SKM-1 treated with dmso at 0.1 percent for 144 hours (cell line): Measurements from ENCODE around the gene DISC1.

Source experiments
- DNase-seq: peaks from one replicate; lab custom pipeline; 2025; ENCODE audit not compliant: unreplicated experiment; lab: John Stamatoyannopoulos, UW

The DISC1 gene

GRCh38 chr1:231921646-231922345 is 295.2 kb downstream of the DISC1 start:
- no peak for DNase-seq

DNA sequence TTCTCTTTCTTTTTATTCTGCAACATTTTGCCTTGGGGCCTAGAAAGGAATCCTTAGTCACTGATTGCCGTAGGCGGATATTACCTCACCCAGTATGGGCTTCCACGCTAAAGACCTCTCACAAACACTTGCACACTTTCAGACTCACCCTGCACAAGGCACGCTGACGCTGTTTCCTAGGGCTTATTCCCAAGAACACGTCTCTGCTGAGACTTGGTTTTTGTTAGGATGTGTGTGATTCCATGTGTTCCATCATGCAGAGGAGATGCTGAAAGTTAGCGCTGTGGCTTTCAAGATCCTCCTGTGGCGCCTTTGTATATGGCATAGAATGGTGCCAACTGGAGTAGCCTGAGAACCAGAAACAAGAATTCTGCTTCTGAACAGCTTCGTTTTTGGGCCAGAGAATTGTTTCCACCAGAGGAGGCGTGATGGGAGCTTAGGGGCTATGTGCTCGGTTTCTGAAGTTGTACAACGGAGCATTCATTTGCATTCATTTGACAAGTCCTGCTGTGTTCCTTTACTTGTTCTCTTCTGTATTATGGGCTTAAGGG is 297.0 kb downstream of the DISC1 start:
- no peak for DNase-seq

- no peak for DNase-seq
Observed at GRCh38 chr1:231924180-231924579, 297.6 kb downstream of the DISC1 start.

GRCh38 chr1:231925864-231926263 is 299.3 kb downstream of the DISC1 start:
- no peak for DNase-seq

DNA sequence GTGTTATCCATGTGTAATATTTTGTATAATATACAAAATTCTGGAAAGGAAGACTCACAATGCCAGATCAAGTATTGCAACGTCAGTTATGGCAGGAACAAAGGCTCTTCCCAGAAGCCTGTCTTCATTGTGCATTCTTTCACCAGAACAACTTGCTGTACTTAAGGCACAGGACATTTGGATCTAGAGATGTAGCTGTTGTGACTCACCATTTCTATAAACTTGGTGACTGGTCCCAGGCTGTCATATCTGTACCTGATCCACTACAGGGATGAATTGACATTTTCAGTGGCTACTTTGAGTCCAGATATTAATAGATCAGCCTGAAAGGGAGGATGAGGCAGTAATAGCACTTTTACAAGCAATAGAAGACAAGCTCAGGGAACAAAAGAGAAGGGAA is 299.8 kb downstream of the DISC1 start:
- DNase-seq: no peak

DNA sequence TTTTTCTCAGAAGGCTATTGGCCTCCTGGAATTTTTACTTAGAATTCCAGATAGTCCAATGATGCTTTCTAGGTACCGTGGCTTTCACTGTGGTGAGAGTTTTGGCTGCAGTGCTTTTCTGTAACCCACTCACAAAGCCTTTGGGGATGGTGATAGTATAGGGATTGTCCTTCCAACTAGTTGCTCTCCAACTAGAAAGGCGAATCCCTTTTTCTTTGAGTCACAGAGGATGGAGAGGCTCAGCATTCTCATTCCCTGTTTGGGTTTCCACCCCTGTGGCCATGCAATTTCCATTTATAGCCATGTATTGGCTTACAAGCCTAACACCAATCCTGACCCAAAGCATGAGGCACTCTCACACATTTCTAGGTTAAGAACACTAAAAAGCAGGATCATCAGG is 300.3 kb downstream of the DISC1 start:
- DNase-seq: no peak

GRCh38 chr1:231927431-231927830 is 300.8 kb downstream of the DISC1 start:
- no peak for DNase-seq

DNA sequence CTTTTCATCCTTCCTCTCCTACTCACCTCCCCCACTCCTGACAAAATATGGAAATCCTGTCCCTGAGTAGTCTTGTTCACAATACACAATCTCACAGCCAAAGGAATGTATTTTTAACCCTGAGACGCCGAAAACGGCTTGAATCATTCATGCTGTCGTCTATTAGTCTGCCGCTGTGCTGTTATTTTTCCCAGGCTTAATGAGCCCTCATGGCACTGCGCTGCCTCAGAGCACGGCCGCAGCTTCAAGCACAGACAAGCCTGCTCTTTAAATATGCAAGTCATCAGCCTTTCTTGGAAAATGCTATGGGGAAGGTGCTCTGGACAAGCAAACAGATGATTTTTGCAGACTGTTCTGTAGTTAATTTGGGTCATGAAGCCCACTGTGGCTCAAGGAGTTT is 302.7 kb downstream of the DISC1 start:
- no peak for DNase-seq

- no peak for DNase-seq
Observed at GRCh38 chr1:231930257-231930947, 303.8 kb downstream of the DISC1 start.

- no peak for DNase-seq
Observed at GRCh38 chr1:231931146-231931545, 304.6 kb downstream of the DISC1 start.

- DNase-seq: peak; percentile 11
Observed at GRCh38 chr1:231931846-231932454, 305.4 kb downstream of the DISC1 start.

- no peak for DNase-seq
Observed at GRCh38 chr1:231933711-231934626, 307.4 kb downstream of the DISC1 start.

GRCh38 chr1:231934797-231935196 is 308.2 kb downstream of the DISC1 start:
- no peak for DNase-seq

GRCh38 chr1:231935856-231936255 is 309.3 kb downstream of the DISC1 start:
- DNase-seq: no peak

- no peak for DNase-seq
Observed at GRCh38 chr1:231936983-231937775, 310.6 kb downstream of the DISC1 start.

GRCh38 chr1:231938211-231938610 is 311.6 kb downstream of the DISC1 start:
- DNase-seq: no peak

DNA sequence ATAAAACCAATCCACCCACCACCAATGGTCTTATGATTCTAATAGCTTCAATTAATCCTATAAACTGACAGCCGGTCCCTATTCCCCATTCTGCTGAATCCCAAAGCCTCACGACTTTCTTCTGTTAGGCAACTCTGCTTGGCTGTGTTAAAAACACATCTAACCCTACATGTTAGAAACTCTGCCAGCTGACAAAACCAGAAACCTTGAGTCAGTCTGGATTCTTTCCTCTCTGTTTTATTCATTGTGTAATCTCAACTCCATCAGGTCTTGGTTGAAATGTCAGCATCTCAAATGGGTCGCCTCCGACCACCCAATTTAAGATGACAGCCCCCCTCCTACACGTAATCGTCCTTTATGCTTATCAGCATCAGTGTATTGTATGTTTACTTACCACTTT is 312.1 kb downstream of the DISC1 start:
- DNase-seq: no peak

- no peak for DNase-seq
Observed at GRCh38 chr1:231939118-231939517, 312.5 kb downstream of the DISC1 start.

GRCh38 chr1:231940116-231940515 is 313.5 kb downstream of the DISC1 start:
- no peak for DNase-seq

DNA sequence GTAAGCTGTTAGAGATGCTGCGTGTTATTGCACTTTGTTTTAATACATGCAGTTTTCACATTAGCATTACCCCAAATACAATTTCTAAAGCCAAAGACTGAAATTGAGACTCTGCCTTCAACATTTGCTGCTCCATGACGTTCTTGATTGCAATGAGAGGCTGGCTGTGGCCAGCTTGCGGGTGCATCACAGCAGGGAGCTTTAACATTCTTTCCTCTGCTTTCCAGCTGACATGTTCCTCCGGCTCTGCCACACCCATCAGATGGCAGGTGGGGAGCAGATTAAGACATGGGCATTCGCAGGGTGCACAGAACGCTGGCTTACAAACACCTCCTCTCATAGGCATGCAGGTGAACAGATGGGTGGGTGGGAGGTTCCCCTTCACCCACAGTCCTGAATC is 314.1 kb downstream of the DISC1 start:
- DNase-seq: no peak
